Measurements from ENCODE around the gene HK1.

- no peak for TF ChIP-seq EZH2 (IDR thresholded peaks at IDR 0.05; ENCODE audit: low read depth)
- TF ChIP-seq, protein P1, sequence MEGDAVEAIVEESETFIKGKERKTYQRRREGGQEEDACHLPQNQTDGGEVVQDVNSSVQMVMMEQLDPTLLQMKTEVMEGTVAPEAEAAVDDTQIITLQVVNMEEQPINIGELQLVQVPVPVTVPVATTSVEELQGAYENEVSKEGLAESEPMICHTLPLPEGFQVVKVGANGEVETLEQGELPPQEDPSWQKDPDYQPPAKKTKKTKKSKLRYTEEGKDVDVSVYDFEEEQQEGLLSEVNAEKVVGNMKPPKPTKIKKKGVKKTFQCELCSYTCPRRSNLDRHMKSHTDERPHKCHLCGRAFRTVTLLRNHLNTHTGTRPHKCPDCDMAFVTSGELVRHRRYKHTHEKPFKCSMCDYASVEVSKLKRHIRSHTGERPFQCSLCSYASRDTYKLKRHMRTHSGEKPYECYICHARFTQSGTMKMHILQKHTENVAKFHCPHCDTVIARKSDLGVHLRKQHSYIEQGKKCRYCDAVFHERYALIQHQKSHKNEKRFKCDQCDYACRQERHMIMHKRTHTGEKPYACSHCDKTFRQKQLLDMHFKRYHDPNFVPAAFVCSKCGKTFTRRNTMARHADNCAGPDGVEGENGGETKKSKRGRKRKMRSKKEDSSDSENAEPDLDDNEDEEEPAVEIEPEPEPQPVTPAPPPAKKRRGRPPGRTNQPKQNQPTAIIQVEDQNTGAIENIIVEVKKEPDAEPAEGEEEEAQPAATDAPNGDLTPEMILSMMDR (conservative IDR thresholded peaks at IDR 0.05): no peak
Measured at GRCh38 chr10:69375307-69376151, 97.2 kb downstream of the HK1 start.
